Measurements from ENCODE around the gene RNF141. TPM values are rescaled to one million over a fixed set of nuclear protein-coding genes. Genes with fewer than 3 reads are reported as not detected.

Gene RNF141
- total RNA-seq, 2 donors from 2014 or later = 24.0 to 39.3 TPM

GRCh38 chr11:10551290-10551592 is 10.3 kb upstream of the RNF141 start:
- H3K9ac ChIP-seq (ENCODE audit: low read depth in 2 of 2, low read length in 2 of 2) = no peak overlapping the region
- no peaks in the 10 kb centered on the region for H3K36me3 ChIP-seq
- no peaks in the 10 kb centered on the region for H3K4me1 ChIP-seq
- no peak overlapping the region for H3K27ac ChIP-seq
- TF ChIP-seq CTCF (IDR thresholded peaks at IDR 0.05) = no peak
- DNase-seq = no peak
- H3K4me3 ChIP-seq = no peak overlapping the region
- intact Hi-C loops (cut with DNase I) = no loop called here
- H3K9me3 ChIP-seq = no peaks in the 10 kb centered on the region
- H3K27me3 ChIP-seq = no peaks in the 10 kb centered on the region

- Histone ChIP-seq H3K4me1 (no peaks in the 10 kb centered on the region), H3K27ac (no peak overlapping the region), H3K9ac (ENCODE audit: low read depth in 2 of 2, low read length in 2 of 2) (no peak overlapping the region), H3K27me3 (no peaks in the 10 kb centered on the region), H3K36me3 (no peaks in the 10 kb centered on the region), H3K9me3 (no peaks in the 10 kb centered on the region), H3K4me3 (no peak overlapping the region)
- TF ChIP-seq CTCF (IDR thresholded peaks at IDR 0.05) = no peak
- DNase-seq = no peak
- intact Hi-C loops (cut with DNase I) = no loop called here
These were observed 9.7 kb upstream of the RNF141 start for GRCh38 chr11:10550503-10551289.

GRCh38 chr11:10544491-10545465 is 3.8 kb upstream of the RNF141 start:
- Histone ChIP-seq H3K27ac (no peak overlapping the region), H3K36me3 (no peaks in the 10 kb centered on the region), H3K4me3 (no peak overlapping the region), H3K9me3 (no peaks in the 10 kb centered on the region), H3K9ac (ENCODE audit: low read depth in 2 of 2, low read length in 2 of 2) (no peak overlapping the region), H3K27me3 (no peaks in the 10 kb centered on the region), H3K4me1 (peaks cover 3% of the 10 kb centered on the region)
- no peak for TF ChIP-seq CTCF (IDR thresholded peaks at IDR 0.05)
- intact Hi-C loops (cut with DNase I) = no loop called here
- DNase-seq = no peak

- Histone ChIP-seq H3K9ac (ENCODE audit: low read depth in 2 of 2, low read length in 2 of 2) (no peak overlapping the region), H3K27me3 (no peaks in the 10 kb centered on the region), H3K36me3 (no peaks in the 10 kb centered on the region), H3K4me3 (no peak overlapping the region), H3K27ac (no peak overlapping the region), H3K9me3 (no peaks in the 10 kb centered on the region), H3K4me1 (peaks cover 4% of the 10 kb centered on the region)
- intact Hi-C loops (cut with DNase I) = no loop called here
- DNase-seq = no peak
- no peak for TF ChIP-seq CTCF (IDR thresholded peaks at IDR 0.05)
These were observed 2.8 kb upstream of the RNF141 start for GRCh38 chr11:10543782-10544181.

- Histone ChIP-seq H3K27ac (no peak overlapping the region), H3K9me3 (no peaks in the 10 kb centered on the region), H3K4me1 (peaks cover 4% of the 10 kb centered on the region), H3K9ac (ENCODE audit: low read depth in 2 of 2, low read length in 2 of 2) (no peak overlapping the region), H3K4me3 (no peak overlapping the region), H3K27me3 (no peaks in the 10 kb centered on the region), H3K36me3 (no peaks in the 10 kb centered on the region)
- no peak for TF ChIP-seq CTCF (IDR thresholded peaks at IDR 0.05)
- intact Hi-C loops (cut with DNase I) = no loop called here
- no peak for DNase-seq
These were observed 1.8 kb upstream of the RNF141 start for GRCh38 chr11:10542776-10543175.
